DMS 273 treated with DMSO at 0.1 percent for 48 hours (cell line): ENCODE results near the gene SUGCT.
"Not testable (repeated sequence)": the region's sequence is repeated elsewhere in the genome, so short reads cannot be mapped to it uniquely, and the experiment has no call there.

Experiments used
- DNase-seq: peaks from one replicate; lab custom pipeline; 2025; lab: John Stamatoyannopoulos, UW

Gene SUGCT

DNA sequence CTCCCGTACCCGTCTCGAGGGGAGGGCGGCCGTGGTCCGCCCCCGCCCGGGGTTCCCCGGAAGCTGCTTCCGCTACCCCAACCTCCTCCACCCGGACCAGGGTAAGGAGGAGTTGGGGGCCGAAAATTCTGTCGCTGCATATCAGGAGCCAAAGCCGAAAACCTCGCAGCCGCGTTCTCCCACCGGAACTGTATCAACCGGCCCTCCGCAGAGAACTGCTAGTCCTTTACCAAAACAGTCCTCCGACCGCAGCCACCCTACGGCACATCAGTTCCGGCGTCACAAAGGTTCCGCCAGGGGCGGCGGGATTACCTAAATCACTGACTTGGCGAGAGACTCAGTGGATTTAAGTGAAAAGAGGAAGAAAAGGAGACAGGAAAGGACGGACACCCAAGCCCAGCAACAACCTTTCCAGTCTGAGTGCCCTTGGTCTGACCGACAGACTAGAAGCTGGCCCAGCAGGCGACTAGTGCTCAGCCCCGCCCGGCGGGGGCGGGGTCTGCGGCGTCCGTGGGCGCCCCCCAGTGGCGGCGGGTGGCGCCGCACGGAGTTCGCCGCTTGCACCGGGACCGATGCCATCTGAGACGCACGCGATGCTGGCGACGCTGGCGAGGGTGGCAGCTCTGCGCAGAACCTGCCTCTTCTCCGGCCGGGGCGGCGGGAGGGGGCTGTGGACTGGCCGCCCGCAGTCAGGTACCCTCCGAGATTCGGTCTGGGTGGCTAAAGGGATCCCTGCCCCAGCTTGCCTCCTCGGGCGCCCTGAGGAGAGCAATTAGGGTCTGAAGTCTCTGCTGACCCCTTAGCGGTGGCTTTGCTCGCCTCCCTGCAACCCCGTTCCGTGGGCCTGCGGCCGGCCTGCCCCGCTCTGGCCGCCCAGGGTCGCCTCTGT, at the start of gene SUGCT, which contains the start of gene MPLKIP:
Gene SUGCT, plus strand, starts transcription at position 578 of the 889 bp plus-strand sequence.
Gene MPLKIP, minus strand, starts transcription at position 195 of the 889 bp plus-strand sequence. Its CDS starts 55 bp downstream, at position 140.
- peak; percentile 83 for DNase-seq

DNA sequence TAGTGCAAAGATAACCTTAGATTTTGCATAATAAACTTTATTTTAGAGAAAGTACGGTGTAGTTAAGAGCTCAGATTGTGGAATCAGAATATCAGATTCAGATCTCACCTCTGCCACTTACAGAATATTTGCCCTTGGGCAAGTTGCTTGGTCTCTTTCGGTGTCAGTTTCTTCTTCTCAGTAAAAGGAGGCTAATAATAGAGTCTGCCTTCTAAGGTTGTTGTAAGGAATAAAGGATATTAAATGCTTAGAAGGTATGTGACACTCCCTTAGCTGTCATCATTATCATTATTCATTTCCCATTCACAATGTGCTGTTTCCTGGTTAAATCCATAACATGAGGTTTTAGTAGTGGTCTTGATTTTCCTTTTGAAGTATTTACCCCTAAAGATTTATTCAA, 42.6 kb upstream of the SUGCT start:
- no peak for DNase-seq

DNA sequence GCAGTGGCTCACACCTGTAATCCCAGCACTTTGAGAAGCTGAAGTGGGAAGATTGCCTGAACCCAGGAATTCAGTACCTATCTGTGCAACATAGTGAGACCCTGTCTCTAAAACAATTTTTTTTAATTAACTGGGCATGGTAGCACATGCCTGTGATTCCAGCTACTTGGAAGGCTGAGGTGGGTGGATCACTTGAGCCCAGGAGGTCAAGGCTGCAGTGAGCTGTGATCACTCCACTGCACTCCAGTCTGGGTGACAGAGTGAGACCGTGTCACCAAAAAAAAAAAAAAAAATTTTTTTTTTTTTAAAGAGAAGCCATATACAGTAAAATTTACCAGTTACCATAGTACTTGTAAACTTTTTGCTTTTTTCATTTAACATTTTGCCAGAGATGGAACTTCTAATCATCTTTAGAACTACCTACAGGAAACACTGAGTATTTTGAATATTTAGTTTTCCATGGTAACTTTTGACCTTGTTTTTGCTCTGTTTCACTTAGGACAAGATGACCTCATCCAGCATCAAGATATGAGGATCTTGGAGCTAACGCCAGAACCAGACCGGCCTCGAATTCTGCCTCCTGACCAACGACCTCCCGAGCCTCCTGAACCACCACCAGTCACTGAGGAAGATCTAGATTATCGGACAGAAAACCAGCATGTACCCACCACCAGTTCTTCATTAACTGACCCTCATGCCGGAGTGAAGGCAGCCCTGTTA, 41.0 kb upstream of the SUGCT start:
- no peak for DNase-seq

DNA sequence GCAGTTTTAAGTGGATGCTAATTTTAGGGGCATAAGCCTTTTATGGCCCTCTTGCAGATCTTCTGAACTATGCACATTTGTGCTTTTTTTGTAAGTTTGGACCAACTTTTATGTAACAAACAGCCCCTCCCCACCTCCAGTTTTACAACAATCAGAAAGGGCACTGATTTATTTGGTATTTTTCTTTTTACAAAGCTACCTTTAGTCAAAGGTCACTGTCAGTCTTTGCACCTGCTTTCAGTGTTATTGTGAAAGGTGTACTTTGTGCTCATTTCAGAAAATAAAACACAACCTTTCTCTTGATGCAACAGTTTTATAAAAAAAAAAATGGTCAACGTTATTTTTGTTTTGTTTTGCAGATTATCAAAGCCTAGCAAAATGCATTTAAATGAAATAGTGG, 39.6 kb upstream of the SUGCT start:
- DNase-seq: no peak

DNA sequence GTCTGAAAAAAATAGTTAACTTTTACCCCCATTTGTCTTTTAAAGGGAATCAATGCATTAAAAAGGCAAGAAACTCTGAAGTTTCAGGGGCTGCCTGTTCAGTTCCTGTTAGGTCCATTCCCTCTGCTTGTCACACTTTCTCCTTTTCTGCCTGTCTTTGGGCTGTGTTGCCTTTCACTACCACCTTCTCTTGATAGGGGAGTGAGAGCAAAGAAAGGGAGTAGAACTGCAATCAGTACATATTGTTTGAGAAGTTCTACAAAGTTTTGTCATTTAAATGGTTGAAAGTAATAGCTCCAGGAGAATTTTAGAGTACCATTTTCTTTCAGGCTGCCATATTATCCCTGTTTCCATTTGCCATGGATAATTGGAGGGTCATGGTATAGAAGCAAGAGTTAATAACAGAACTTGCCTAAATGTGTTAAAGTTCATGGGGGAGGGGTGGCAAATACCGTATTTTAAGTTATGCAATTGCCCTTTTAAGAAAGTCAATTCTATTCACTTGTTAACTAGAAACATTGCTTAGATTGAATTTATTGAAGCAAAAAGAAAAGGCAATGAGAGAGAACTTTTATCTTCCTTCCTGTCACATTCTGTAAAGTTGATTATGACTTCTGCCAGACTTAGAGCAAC, 39.0 kb upstream of the SUGCT start:
- DNase-seq: no peak

DNA sequence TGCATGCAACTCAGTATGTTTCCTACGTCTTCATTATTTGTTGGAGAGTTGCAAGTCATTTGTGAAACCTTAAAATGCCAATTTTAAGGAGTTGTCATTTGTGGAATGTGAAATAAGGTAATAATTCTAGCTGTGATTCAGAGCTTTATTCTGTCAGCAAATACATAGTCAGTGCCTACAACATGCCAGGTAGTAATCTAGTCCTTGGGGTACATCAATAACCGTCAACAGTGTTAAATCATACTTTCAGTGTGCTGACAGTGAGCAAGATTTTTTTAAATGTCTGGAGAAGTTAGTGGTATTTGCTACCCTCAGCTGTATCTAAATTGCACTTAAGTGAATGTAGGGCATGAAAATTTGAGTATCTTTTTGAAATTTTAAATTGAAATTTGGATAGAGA, 37.1 kb upstream of the SUGCT start:
- DNase-seq: no peak

DNA sequence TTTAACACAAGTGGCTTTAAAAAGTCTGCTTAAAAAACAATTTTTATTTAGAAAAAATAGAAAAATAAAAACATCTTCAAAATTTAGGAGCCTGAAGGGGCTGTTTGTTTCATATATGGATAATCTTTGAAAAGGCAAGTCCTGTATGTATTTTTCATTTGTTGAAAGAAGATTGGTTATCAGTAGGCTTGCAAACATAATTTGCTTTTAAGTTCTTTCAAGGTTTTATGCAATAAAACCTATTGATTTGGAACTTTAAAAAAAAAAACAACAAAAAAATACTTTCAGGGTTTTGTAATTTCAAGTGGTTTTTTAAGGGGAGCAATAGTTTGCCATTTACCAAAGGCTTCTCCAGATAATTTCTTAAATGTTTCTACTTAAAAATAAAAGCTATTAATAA, 36.0 kb upstream of the SUGCT start:
- no peak for DNase-seq

DNA sequence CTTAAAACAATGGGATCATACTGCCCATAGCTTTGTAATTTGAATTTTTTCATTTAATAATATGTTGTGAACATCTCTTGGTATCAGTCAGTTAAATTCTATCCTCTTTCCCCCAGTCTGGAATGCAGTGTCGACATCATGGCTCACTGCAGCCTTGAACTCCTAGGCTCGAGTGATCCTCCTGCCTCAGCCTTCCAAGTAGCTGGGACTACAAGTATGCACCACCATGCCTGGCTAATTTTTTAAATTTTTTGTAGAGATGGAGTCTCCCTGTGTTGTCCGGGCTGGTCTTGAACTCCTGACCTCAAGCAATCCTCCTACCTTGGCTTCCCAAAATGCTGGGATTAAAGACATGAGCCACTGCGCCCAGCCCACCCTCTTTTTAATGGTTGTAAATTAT, 35.0 kb upstream of the SUGCT start:
- no peak for DNase-seq

DNA sequence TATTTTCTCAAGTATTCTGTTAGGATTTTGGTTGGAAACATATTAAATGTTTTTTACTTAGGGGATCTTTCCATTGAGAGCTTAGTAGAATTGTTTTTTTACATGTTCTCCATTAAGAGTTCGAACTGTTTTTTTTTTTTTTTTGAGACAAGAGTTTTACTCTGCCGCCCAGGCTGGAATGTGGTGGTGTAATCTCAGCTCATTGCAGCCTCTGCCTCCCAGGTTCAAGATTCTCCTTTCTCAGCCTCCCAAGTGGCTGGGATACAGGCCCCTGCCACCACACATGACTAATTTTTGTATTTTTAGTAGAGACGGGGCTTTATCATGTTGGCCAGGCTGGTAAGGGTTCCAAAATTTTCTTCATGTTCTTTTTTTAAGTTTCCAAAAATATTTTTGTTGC, 33.6 kb upstream of the SUGCT start:
- DNase-seq: no peak

DNA sequence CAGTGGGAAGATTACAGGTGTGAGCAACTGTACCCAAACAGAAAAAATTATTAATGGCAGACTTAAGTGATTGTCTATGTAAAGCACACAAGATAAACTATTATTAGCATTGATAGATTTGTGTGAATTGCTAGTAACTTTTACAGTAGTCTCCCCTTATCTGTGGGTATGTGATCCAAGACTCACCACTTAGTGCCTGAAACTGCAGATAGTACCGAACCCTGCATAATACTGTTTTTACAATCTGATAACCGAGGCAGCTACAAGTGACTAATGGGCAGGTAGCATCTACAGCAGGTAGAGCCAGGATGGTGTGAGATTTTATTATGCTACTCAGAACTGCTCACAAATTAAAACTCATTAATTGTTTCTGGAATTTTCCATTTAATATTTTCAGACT, 31.9 kb upstream of the SUGCT start:
- no peak for DNase-seq

DNA sequence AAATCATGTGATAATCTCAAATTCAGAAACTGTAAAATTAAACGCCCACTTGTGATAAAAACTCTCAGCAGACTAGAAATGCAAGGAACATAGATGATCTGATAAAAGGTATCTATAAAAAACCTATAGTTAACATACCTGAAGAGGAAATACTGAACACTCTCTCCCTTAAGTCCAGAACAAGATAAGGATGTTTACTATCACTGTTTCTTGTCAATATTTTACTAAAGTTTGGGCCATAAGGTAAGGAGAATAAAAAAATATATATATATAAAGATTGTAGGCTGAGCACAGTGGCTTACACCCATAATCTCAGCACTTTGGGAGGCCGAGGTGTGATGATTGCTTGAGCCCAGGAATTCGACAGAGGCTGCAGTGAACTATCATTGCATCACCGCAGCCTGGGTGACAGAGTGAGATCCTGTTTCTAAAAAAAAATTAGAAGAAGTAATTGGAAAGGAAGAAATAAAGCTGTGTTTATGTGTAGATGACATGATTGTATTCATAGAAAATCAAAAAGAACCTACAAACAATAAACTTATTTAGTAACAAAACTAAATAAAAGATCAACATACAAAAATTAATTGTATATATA, 28.8 kb upstream of the SUGCT start:
- DNase-seq: no peak

DNA sequence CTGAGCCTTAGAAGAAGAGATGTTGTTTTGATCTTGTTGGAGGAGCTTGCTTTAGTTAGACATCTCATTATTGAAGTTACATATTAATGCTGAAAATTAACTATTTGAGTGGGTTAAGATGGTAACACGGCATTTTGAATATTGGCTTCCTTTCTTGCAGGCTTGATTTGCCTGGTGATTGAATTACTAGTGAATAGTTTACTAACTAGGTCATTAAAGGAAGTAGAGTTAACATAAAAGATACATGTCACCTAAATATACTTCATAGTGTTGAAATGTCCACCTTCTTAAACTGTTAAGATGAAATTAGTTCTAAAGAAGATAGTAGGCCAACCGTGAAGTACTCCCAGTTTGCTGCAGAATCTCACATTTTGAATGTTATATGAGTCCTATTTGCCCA, 18.9 kb upstream of the SUGCT start:
- DNase-seq: no peak

DNA sequence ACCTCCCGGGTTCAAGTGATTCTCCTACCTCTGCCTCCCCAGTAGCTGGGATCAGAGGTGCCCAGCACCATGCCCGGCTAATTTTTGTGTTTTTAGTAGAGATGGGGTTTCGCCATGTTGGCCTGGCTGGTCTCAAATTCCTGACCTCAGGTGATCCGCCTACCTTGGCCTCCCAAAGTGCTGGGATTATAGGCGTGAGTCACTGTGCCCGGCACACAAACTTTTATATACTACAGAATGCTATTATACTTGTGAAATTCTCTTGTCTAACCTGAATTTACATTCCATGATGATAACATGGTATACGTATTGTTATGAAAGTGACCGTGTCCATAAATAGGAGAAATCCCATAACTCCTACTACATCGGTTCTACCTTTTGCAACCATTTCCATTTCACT, 17.6 kb upstream of the SUGCT start:
- DNase-seq: not testable (repeated sequence)

DNA sequence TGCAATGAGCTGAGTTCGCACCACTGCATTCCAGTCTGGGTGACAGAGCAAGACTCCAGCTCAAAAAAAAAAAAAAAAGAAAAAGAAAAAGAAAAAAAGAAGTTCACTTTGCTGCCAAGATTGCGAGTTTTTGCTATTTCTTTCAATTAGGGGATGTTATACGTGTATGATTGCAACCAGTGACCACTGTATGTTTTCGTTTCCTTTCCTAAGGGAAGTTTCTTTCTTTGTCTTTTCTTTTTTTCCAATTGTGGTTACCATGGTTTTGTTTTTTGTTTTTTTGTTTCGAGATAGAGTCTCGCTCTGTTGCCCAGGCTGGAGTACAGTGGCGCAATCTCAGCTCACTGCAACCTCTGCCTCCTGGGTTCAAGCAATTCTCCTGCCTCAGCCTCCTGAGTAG, 16.6 kb upstream of the SUGCT start:
- DNase-seq: not testable (repeated sequence)

DNA sequence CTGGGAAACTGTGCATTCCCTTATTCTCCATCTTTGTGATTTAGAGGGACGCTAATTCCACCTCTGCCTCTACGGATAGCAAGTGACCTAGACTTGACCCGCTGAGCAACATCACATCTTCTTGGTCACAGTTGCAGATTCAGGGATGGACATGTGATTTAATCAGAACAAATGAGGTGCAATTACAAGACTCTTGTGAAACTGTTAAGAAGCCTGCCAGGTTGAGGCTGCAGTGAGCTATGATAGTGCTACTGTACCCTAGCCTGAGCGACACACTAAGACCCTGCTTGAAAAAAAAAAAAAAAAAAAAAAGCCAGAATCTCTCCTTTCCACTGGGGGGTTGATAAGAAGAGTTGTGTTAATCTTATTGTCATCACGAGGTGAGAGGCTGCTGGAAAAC, 14.8 kb upstream of the SUGCT start:
- no peak for DNase-seq

DNA sequence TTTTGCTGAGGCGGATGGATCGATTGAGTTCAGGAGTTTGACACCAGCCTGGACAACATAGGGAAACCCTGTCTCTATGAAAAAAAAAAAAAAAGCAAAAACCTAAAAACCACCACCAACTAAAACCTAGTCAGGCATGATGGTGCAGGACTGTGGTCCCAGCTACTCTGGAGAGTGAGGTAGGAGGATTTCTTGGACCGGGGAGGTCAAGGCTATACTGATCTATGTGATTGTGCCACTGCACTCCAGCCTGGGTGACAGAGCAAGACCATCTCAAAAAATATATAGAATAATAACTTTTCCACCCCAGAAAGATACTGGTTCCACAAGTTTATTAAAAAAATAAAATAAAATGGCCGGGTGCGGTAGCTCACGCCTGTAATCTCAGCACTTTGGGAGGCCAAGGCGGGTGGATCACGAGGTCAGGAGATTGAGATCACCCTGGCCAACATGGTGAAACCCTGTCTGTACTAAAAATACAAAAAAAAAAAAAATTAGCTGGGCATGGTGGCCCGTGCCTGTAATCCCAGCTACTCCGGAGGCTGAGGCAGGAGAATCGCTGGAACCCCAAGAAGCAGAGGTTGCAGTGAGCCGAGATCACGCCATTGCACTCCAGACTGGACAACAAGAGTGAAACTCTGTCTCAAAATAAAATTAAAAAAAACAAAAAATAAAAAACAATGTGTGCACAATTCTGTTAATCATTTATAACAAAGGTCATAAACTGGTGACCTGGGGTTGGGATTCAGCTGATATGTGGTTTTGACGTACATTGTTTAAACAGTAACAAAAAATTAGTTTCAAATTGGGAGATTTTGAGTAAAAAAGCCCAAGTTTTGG, 12.5 kb upstream of the SUGCT start:
- not testable (repeated sequence) for DNase-seq

DNA sequence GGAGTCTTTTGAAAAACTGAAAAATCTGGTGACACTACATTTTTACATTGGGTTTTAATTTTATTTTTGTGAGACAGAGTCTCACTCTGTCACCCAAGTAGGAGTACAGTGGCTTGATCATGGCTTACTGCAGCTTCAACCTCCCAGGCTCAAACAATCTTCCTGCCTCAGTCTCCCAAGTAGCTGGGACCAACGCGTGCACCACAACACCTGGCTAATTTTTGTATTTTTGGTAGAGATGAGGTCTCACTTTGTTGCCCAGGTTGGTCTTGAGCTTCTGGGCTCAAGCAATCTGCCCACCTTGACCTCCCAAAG, 11.9 kb upstream of the SUGCT start:
- DNase-seq: no peak

DNA sequence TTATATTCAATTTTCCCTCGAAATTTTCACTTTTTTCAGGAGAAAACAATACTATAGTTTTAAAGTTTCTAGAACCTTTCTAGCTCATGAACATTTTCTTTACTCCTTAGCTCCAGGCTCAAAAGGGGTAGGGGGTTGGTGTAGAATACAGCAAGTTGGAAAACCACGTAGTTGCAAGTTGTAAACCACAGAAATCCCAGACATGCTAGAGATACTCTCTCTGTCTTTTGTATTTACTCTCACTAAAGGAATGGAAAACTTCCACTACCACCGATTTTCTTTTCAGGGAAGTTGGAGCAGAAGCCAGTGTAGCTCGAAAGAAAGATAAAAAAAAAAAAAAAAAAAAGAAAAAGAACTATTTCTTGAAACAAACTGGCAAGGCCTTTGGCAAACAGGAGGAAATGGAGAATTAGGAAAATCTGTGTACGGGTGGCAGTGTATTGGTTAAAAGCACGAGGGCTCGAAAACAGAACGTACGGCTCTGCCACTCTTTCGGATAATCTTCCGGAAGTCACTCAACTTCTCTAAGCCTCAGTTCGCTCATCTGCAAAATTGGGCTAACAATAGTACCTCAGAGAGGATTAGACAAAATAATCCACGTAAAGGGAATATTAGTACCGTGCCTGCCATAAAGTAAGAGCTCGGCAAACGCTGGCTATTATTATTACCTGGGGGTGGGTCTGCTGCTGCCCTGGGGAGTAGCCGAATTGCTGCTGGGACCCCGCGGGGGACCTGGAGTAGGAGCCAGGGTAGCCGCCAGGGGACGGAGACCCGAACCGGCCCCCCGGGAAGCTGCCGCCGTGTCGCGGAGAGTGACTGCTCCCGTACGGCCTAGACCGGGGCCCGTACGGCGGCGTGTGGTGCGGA, 1.0 kb upstream of the SUGCT start:
- DNase-seq: no peak

DNA sequence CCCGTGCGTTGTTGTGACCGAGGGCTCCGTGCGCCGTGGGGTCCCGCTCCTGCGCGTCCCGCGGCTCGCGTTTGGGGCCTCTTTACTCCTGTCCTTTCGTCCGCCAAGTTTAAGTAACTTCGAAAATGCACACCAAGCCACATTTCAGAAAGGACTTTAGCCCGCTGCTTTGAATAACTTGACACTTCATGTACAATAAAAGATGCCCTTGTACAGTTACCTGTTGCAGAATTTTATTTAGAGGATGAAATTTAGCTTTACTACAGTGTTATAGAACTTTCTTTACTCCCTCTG, 459 bp downstream of the SUGCT start:
- no peak for DNase-seq

DNA sequence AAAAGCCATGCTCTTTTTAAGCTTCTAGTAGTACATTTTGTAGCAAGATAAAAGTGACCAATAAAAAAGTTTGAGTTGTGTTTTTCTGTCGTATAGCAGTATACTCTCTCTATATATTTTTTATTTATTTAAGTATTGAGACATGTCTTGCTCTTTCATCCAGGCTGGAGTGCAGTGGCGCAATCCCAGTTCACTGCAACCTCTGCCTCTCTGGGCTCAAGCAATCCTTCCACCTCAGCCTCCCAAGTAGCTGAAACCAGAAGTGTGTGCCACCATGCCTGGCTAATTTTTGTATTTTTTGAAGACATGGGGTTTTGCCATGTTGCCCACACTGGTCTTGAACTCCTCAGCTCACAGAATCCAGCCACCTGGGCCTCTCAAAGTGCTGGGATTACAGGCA, 2.8 kb downstream of the SUGCT start:
- DNase-seq: no peak

DNA sequence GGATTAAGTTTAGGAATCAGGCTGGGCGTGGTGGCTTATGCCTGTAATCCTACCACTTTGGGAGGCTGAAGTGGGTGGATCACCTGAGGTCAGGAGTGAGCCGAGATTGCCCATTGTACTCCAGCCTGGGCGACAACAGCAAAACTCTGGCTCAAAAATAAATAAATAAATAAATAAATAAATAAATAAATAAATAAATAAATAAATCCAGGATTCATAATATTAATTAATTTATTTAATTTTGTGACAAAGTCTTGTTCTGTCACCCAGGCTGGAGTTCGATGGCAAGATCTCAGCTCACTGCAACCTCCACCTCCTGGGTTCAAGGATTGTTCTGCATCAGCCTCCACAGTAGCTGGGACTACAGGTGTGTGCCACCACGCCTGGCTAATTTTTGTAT, 4.2 kb downstream of the SUGCT start:
- no peak for DNase-seq
